ENCODE results near the gene SATB1.
"Not testable (repeated sequence)": the region's sequence is repeated elsewhere in the genome, so short reads cannot be mapped to it uniquely, and the experiment has no call there.

Gene SATB1

GRCh38 chr3:18355832-18356231 lies 69.3 kb downstream of the SATB1 start:
- no peak for DNase-seq (ENCODE audit: extremely low read depth in 1 of 2, low read depth in 1 of 2)

GRCh38 chr3:18354701-18355100 lies 70.4 kb downstream of the SATB1 start:
- DNase-seq (ENCODE audit: extremely low read depth in 1 of 2, low read depth in 1 of 2), result no peak

GRCh38 chr3:18351823-18352744 lies 73.1 kb downstream of the SATB1 start:
- no peak for DNase-seq (ENCODE audit: extremely low read depth in 1 of 2, low read depth in 1 of 2)

GRCh38 chr3:18351069-18351628 lies 74.0 kb downstream of the SATB1 start:
- DNase-seq (ENCODE audit: extremely low read depth in 1 of 2, low read depth in 1 of 2), result no peak

GRCh38 chr3:18349197-18349798 lies 75.8 kb downstream of the SATB1 start:
- DNase-seq (ENCODE audit: extremely low read depth in 1 of 2, low read depth in 1 of 2), result no peak

GRCh38 chr3:18346097-18346496 lies 79.0 kb downstream of the SATB1 start:
- no peak for DNase-seq (ENCODE audit: extremely low read depth in 1 of 2, low read depth in 1 of 2)

GRCh38 chr3:18345015-18345367 lies 80.1 kb downstream of the SATB1 start:
- DNase-seq (ENCODE audit: extremely low read depth in 1 of 2, low read depth in 1 of 2), result no peak

- no peak for DNase-seq (ENCODE audit: extremely low read depth in 1 of 2, low read depth in 1 of 2)
Measured at GRCh38 chr3:18344306-18345014, 80.7 kb downstream of the SATB1 start.

GRCh38 chr3:18343809-18344208 lies 81.3 kb downstream of the SATB1 start:
- DNase-seq (ENCODE audit: extremely low read depth in 1 of 2, low read depth in 1 of 2), result no peak

- DNase-seq (ENCODE audit: extremely low read depth in 1 of 2, low read depth in 1 of 2), result no peak
Measured at GRCh38 chr3:18338827-18339514, 86.2 kb downstream of the SATB1 start.

- DNase-seq (ENCODE audit: extremely low read depth in 1 of 2, low read depth in 1 of 2), result no peak
Measured at GRCh38 chr3:18337231-18337630, 87.9 kb downstream of the SATB1 start.

GRCh38 chr3:18334837-18335601 lies 90.1 kb downstream of the SATB1 start:
- DNase-seq (ENCODE audit: extremely low read depth in 1 of 2, low read depth in 1 of 2), result no peak

GRCh38 chr3:18330772-18331441 lies 94.2 kb downstream of the SATB1 start:
- not testable (repeated sequence) for DNase-seq (ENCODE audit: extremely low read depth in 1 of 2, low read depth in 1 of 2)

- DNase-seq (ENCODE audit: extremely low read depth in 1 of 2, low read depth in 1 of 2), result no peak
Measured at GRCh38 chr3:18308096-18308650, 117.0 kb downstream of the SATB1 start.

- DNase-seq (ENCODE audit: extremely low read depth in 1 of 2, low read depth in 1 of 2), result no peak
Measured at GRCh38 chr3:18307529-18307928, 117.6 kb downstream of the SATB1 start.

GRCh38 chr3:18302517-18302916 lies 122.6 kb downstream of the SATB1 start:
- DNase-seq (ENCODE audit: extremely low read depth in 1 of 2, low read depth in 1 of 2), result no peak

GRCh38 chr3:18301781-18302180 lies 123.4 kb downstream of the SATB1 start:
- no peak for DNase-seq (ENCODE audit: extremely low read depth in 1 of 2, low read depth in 1 of 2)

GRCh38 chr3:18300916-18301315 lies 124.2 kb downstream of the SATB1 start:
- no peak for DNase-seq (ENCODE audit: extremely low read depth in 1 of 2, low read depth in 1 of 2)

GRCh38 chr3:18297126-18297525 lies 128.0 kb downstream of the SATB1 start:
- no peak for DNase-seq (ENCODE audit: extremely low read depth in 1 of 2, low read depth in 1 of 2)

Measured in stimulated activated CD8-positive, alpha-beta memory T cell treated with anti-CD3 and anti-CD28 coated beads, Interleukin-7, amount 100 ng/mL, for 48 hours (primary cell).